ENCODE data around the gene NEO1. TPM values are rescaled to one million over a fixed set of nuclear protein-coding genes. Genes with fewer than 3 reads are reported as not detected.

NEO1 gene
- total RNA-seq, 2 donors from 2014 or later, result 51.4 to 72.3 TPM

- Histone ChIP-seq H3K27me3 (replicated peaks; ENCODE audit: insufficient read depth) (no peaks in the 10 kb centered on the region), H3K36me3 (no peaks in the 10 kb centered on the region), H3K27ac (no peak overlapping the region), H3K4me3 (no peak overlapping the region), H3K9me3 (no peaks in the 10 kb centered on the region), H3K4me1 (ENCODE audit: control insufficient read depth in 1 of 2, low read depth in 2 of 2) (no peaks in the 10 kb centered on the region)
- DNase-seq (ENCODE audit: low spot score) (no peak), ATAC-seq (ENCODE audit: insufficient number of reproducible peaks, low FRiP score, low read depth) (no peak)
- no peak for TF ChIP-seq CTCF (IDR thresholded peaks at IDR 0.05)
Measured at GRCh38 chr15:73023071-73023470, 29.2 kb upstream of the NEO1 start.

GRCh38 chr15:73024168-73024567, 28.1 kb upstream of the NEO1 start:
- H3K36me3 ChIP-seq, result no peaks in the 10 kb centered on the region
- no peak overlapping the region for H3K27ac ChIP-seq
- ATAC-seq (ENCODE audit: insufficient number of reproducible peaks, low FRiP score, low read depth), result no peak
- H3K27me3 ChIP-seq (replicated peaks; ENCODE audit: insufficient read depth), result no peaks in the 10 kb centered on the region
- no peak for TF ChIP-seq CTCF (IDR thresholded peaks at IDR 0.05)
- no peak overlapping the region for H3K4me3 ChIP-seq
- H3K4me1 ChIP-seq (ENCODE audit: control insufficient read depth in 1 of 2, low read depth in 2 of 2), result no peaks in the 10 kb centered on the region
- no peak for DNase-seq (ENCODE audit: low spot score)
- H3K9me3 ChIP-seq, result no peaks in the 10 kb centered on the region

- no peaks in the 10 kb centered on the region for H3K4me1 ChIP-seq (ENCODE audit: control insufficient read depth in 1 of 2, low read depth in 2 of 2)
- TF ChIP-seq CTCF (IDR thresholded peaks at IDR 0.05), result no peak
- no peak overlapping the region for H3K4me3 ChIP-seq
- no peaks in the 10 kb centered on the region for H3K9me3 ChIP-seq
- H3K27me3 ChIP-seq (replicated peaks; ENCODE audit: insufficient read depth), result no peaks in the 10 kb centered on the region
- ATAC-seq (ENCODE audit: insufficient number of reproducible peaks, low FRiP score, low read depth) (no peak), DNase-seq (ENCODE audit: low spot score) (no peak)
- H3K36me3 ChIP-seq, result no peaks in the 10 kb centered on the region
- no peak overlapping the region for H3K27ac ChIP-seq
Measured at GRCh38 chr15:73026511-73027054, 25.7 kb upstream of the NEO1 start.

GRCh38 chr15:73028031-73028430, 24.2 kb upstream of the NEO1 start:
- no peaks in the 10 kb centered on the region for H3K9me3 ChIP-seq
- no peak overlapping the region for H3K27ac ChIP-seq
- TF ChIP-seq CTCF (IDR thresholded peaks at IDR 0.05), result no peak
- DNase-seq (ENCODE audit: low spot score) (no peak), ATAC-seq (ENCODE audit: insufficient number of reproducible peaks, low FRiP score, low read depth) (no peak)
- no peak overlapping the region for H3K4me3 ChIP-seq
- H3K36me3 ChIP-seq, result no peaks in the 10 kb centered on the region
- no peaks in the 10 kb centered on the region for H3K27me3 ChIP-seq (replicated peaks; ENCODE audit: insufficient read depth)
- no peaks in the 10 kb centered on the region for H3K4me1 ChIP-seq (ENCODE audit: control insufficient read depth in 1 of 2, low read depth in 2 of 2)

GRCh38 chr15:73028831-73029451, 23.3 kb upstream of the NEO1 start:
- TF ChIP-seq CTCF (IDR thresholded peaks at IDR 0.05), result no peak
- Histone ChIP-seq H3K9me3 (no peaks in the 10 kb centered on the region), H3K27ac (no peak overlapping the region), H3K4me1 (ENCODE audit: control insufficient read depth in 1 of 2, low read depth in 2 of 2) (no peaks in the 10 kb centered on the region), H3K4me3 (no peak overlapping the region), H3K27me3 (replicated peaks; ENCODE audit: insufficient read depth) (no peaks in the 10 kb centered on the region), H3K36me3 (no peaks in the 10 kb centered on the region)
- no peak for ATAC-seq (ENCODE audit: insufficient number of reproducible peaks, low FRiP score, low read depth)
- no peak for DNase-seq (ENCODE audit: low spot score)

Data from thoracic aorta (tissue), 2 donors.